DMS 273 (cell line): Measurements from ENCODE around the gene LDLRAD3.

Experiments used
- DNase-seq: peaks from one replicate; lab custom pipeline; 2025; ENCODE audit not compliant: unreplicated experiment; lab: John Stamatoyannopoulos, UW

The LDLRAD3 gene

GRCh38 chr11:36126678-36127077 is 182.8 kb downstream of the LDLRAD3 start:
- no peak for DNase-seq

- no peak for DNase-seq
These were observed 183.7 kb downstream of the LDLRAD3 start for GRCh38 chr11:36127550-36127949.

GRCh38 chr11:36129955-36130354 is 186.1 kb downstream of the LDLRAD3 start:
- no peak for DNase-seq

GRCh38 chr11:36130401-36130800 is 186.5 kb downstream of the LDLRAD3 start:
- no peak for DNase-seq

- no peak for DNase-seq
These were observed 188.0 kb downstream of the LDLRAD3 start for GRCh38 chr11:36131721-36132397.

- no peak for DNase-seq
These were observed 189.1 kb downstream of the LDLRAD3 start for GRCh38 chr11:36132940-36133339.

GRCh38 chr11:36135076-36135475 is 191.2 kb downstream of the LDLRAD3 start:
- no peak for DNase-seq

GRCh38 chr11:36139767-36140166 is 195.9 kb downstream of the LDLRAD3 start:
- no peak for DNase-seq

GRCh38 chr11:36141196-36141953 is 197.5 kb downstream of the LDLRAD3 start:
- no peak for DNase-seq

GRCh38 chr11:36141956-36142355 is 198.1 kb downstream of the LDLRAD3 start:
- DNase-seq, result no peak

- DNase-seq, result no peak
These were observed 198.6 kb downstream of the LDLRAD3 start for GRCh38 chr11:36142439-36142838.

- no peak for DNase-seq
These were observed 199.0 kb downstream of the LDLRAD3 start for GRCh38 chr11:36142879-36143278.

- no peak for DNase-seq
These were observed 202.6 kb downstream of the LDLRAD3 start for GRCh38 chr11:36146437-36146836.

GRCh38 chr11:36147491-36147890 is 203.6 kb downstream of the LDLRAD3 start:
- no peak for DNase-seq

GRCh38 chr11:36148701-36149100 is 204.8 kb downstream of the LDLRAD3 start:
- DNase-seq, result peak; percentile 60

- peak; percentile 76 for DNase-seq
These were observed 205.8 kb downstream of the LDLRAD3 start for GRCh38 chr11:36149538-36150242.

GRCh38 chr11:36150986-36151385 is 207.1 kb downstream of the LDLRAD3 start:
- no peak for DNase-seq

- DNase-seq, result no peak
These were observed 208.2 kb downstream of the LDLRAD3 start for GRCh38 chr11:36151933-36152580.

GRCh38 chr11:36153551-36153950 is 209.7 kb downstream of the LDLRAD3 start:
- DNase-seq, result no peak

- DNase-seq, result no peak
These were observed 211.3 kb downstream of the LDLRAD3 start for GRCh38 chr11:36155124-36155561.

GRCh38 chr11:36155770-36156160 is 211.9 kb downstream of the LDLRAD3 start:
- DNase-seq, result no peak
